Brain microvascular endothelial cell (primary cell): ENCODE results near the gene VSIG8.

ENCODE experiments used
- DNase-seq: peaks from one replicate; pipeline ENCODE4 v3.0.0-alpha.2; 2020
- H3K27ac ChIP-seq: fragments of 250-450 bp; sonication (Bioruptor Pico); 2 replicates; pipeline ENCODE4 v1.5.1; 2020; ENCODE audit warnings: mild to moderate bottlenecking, moderate library complexity
- H3K27me3 ChIP-seq: fragments of 250-450 bp; sonication (Bioruptor Pico); replicated peaks from 2 replicates; pipeline ENCODE4 v1.5.1; 2020; ENCODE audit warnings: mild to moderate bottlenecking
- H3K36me3 ChIP-seq: fragments of 250-450 bp; sonication (Bioruptor Pico); replicated peaks from 2 replicates; pipeline ENCODE4 v1.5.1; 2020; ENCODE audit warnings: mild to moderate bottlenecking
- H3K4me3 ChIP-seq: 2 replicates; pipeline ENCODE4 v1.5.1; 2011; ENCODE audit warnings: low read depth, mild to moderate bottlenecking, control low read depth, low read length, moderate library complexity
- CTCF ChIP-seq: IDR thresholded peaks from 2 replicates; pipeline ENCODE4 v1.5.1; 2011; ENCODE audit warnings: low read depth, mild to moderate bottlenecking, moderate library complexity, low read length, control low read depth, inconsistent platforms; ENCODE audit errors: missing control alignments
- in situ Hi-C: cut with HindIII; loops from 2 replicates; pipeline ENCODE4 v1.10.0; 2017; ENCODE audit warnings: low sequenced_read_pairs, low pct_ligation_motif_present

Gene VSIG8

GRCh38 chr1:159815926-159816325 is 46.5 kb downstream of the VSIG8 start:
- Histone ChIP-seq H3K27ac (no peak overlapping the region), H3K27me3 (no peaks in the 10 kb centered on the region), H3K4me3 (no peak overlapping the region), H3K36me3 (no peaks in the 10 kb centered on the region)
- in situ Hi-C loops, result no loop called here
- DNase-seq, result no peak
- TF ChIP-seq CTCF, result no peak

- DNase-seq, result no peak
- no peak overlapping the region for H3K4me3 ChIP-seq
- in situ Hi-C loops, result no loop called here
- H3K27ac ChIP-seq, result no peak overlapping the region
- no peaks in the 10 kb centered on the region for H3K27me3 ChIP-seq
- no peak for TF ChIP-seq CTCF
- no peaks in the 10 kb centered on the region for H3K36me3 ChIP-seq
These were observed 57.5 kb downstream of the VSIG8 start for GRCh38 chr1:159804924-159805323.
